Gastrocnemius medialis (tissue), 4 donors: ENCODE data around the gene TPD52L1. TPM values are rescaled to one million over a fixed set of nuclear protein-coding genes. Genes with fewer than 3 reads are reported as not detected.
A peak's percentile ranks its signal among the peaks of the same experiment; 100 is the strongest.

Source experiments
- ATAC-seq, 2 donors: fragments of 150-250 bp; one replicate each; pipeline ENCODE4 v1.9.1; 2016
- DNase-seq, 2 donors: peaks; one replicate each; pipeline ENCODE4 v3.0.0-alpha.2; 2019
- H3K27ac ChIP-seq, 4 donors: fragments of 200-600 bp; sonication (generic); 1 replicate in 1 of 4; 2 replicates in 3 of 4; pipeline ENCODE4 v1.5.1; 2016 to 2018; ENCODE audit warnings: mild to moderate bottlenecking in 2 of 4, moderate library complexity in 1 of 4
- H3K27me3 ChIP-seq, 3 donors: fragments of 200-600 bp; sonication (generic) in 2 of 3; 1 replicate in 1 of 3; 2 replicates in 2 of 3; pipeline versions ENCODE4 v1.5.1 to v1.6.0; 2016 to 2019; ENCODE audit warnings: mild to moderate bottlenecking in 1 of 3, moderate library complexity in 1 of 3
- H3K36me3 ChIP-seq, 2 donors: fragments of 200-600 bp; sonication (generic) in 1 of 2; one replicate each; pipeline ENCODE4 v1.5.1; 2017 to 2018
- H3K4me1 ChIP-seq, 2 donors: fragments of 200-600 bp; sonication (generic) in 1 of 2; one replicate each; pipeline ENCODE4 v1.5.1; 2016 to 2017; ENCODE audit warnings: mild to moderate bottlenecking in 2 of 2
- H3K4me3 ChIP-seq, 4 donors: fragments of 200-600 bp; sonication (generic) in 3 of 4; 1 replicate in 1 of 4; 2 replicates in 3 of 4; pipeline ENCODE4 v1.5.1; 2016 to 2019; ENCODE audit warnings: mild to moderate bottlenecking in 2 of 4
- H3K9me3 ChIP-seq, 3 donors: fragments of 200-600 bp; sonication (generic) in 2 of 3; 1 replicate in 1 of 3; 2 replicates in 2 of 3; pipeline ENCODE4 v1.5.1; 2016 to 2019
- POLR2A ChIP-seq, 2 donors: fragments of 450-650 bp; IDR thresholded peaks; one replicate each; pipeline ENCODE4 v1.6.1; 2017; ENCODE audit warnings: antibody characterized with exemption in 2 of 2, mild to moderate bottlenecking in 2 of 2, moderate library complexity in 2 of 2
- in situ Hi-C, 4 donors: fragments of 200-750 bp; cut with MboI; loops; one replicate each; pipeline versions ENCODE4 v1.15.0 to v1.8.0; 2017; ENCODE audit warnings: low sequenced_read_pairs in 4 of 4
- intact Hi-C: fragments of 100-400 bp; cut with DNase I; formaldehyde crosslinking; loops from one replicate; pipeline ENCODE4 v1.15.1; 2023; ENCODE audit warnings: low total_unique reads
- total RNA-seq, 4 donors: library from RNA; depleted of rRNA; stranded (reverse); fragments of >200 nt; gene quantifications; one replicate each; pipeline versions ENCODE4 v1.1.0 to v1.2.3, GENCODE V29; 2016
- TF ChIP-seq, protein P1 (sequence below), 5 experiments: fragments of 450-650 bp in 3 of 5; fragments of 200-600 bp in 2 of 5; sonication (generic) in 2 of 5; IDR thresholded peaks in 4 of 5; conservative IDR thresholded peaks in 1 of 5; 1 replicate in 4 of 5; 2 replicates in 1 of 5; pipeline ENCODE4 v1.5.1; 2016 to 2019; ENCODE audit warnings: antibody characterized with exemption in 5 of 5, mild to moderate bottlenecking in 3 of 5, moderate library complexity in 3 of 5

Gene TPD52L1
- total RNA-seq, 4 donors from 2014 or later = 47.6 to 152 (median 123) TPM

DNA sequence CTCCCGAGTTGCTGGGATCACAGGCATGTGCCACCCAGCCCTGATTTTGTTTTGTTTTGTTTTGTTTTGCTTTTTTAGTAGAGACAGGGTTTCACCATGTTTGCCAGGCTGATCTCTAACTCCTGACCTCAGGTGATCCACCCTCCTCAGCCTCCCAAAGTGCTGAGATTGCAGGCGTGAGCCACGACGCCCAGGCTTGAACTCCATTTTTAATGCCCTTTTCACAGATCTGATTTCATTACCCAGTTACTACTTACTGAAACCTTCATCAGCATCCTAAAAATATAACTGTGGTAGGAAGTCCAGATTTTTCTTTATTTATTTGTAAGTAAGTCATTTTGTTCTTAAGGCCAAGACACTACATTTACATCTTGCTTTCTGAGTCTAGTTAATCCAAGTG is 84.2 kb downstream of the TPD52L1 start:
- peak in 1 of 2 donors; percentile 37 for ATAC-seq
- Histone ChIP-seq H3K4me3 (no peak overlapping the region), H3K4me1 (peaks cover 27 to 32% of the 10 kb centered on the region in 2 donors), H3K27ac (peak overlapping the region; percentile 41 to 54 (median 43)), H3K27me3 (no peaks in the 10 kb centered on the region), H3K36me3 (no peaks in the 10 kb centered on the region), H3K9me3 (peaks cover 0 to 4% (median 0%) of the 10 kb centered on the region in 3 donors)
- DNase-seq = no peak
- in situ Hi-C loops (no loop called here), intact Hi-C loops (no loop called here)
- TF ChIP-seq POLR2A (IDR thresholded peaks at IDR 0.05) = no peak
- TF ChIP-seq, protein P1, sequence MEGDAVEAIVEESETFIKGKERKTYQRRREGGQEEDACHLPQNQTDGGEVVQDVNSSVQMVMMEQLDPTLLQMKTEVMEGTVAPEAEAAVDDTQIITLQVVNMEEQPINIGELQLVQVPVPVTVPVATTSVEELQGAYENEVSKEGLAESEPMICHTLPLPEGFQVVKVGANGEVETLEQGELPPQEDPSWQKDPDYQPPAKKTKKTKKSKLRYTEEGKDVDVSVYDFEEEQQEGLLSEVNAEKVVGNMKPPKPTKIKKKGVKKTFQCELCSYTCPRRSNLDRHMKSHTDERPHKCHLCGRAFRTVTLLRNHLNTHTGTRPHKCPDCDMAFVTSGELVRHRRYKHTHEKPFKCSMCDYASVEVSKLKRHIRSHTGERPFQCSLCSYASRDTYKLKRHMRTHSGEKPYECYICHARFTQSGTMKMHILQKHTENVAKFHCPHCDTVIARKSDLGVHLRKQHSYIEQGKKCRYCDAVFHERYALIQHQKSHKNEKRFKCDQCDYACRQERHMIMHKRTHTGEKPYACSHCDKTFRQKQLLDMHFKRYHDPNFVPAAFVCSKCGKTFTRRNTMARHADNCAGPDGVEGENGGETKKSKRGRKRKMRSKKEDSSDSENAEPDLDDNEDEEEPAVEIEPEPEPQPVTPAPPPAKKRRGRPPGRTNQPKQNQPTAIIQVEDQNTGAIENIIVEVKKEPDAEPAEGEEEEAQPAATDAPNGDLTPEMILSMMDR (IDR thresholded peaks at IDR 0.05 in 4 of 5, conservative IDR thresholded peaks at IDR 0.05 in 1 of 5) = no peak

DNA sequence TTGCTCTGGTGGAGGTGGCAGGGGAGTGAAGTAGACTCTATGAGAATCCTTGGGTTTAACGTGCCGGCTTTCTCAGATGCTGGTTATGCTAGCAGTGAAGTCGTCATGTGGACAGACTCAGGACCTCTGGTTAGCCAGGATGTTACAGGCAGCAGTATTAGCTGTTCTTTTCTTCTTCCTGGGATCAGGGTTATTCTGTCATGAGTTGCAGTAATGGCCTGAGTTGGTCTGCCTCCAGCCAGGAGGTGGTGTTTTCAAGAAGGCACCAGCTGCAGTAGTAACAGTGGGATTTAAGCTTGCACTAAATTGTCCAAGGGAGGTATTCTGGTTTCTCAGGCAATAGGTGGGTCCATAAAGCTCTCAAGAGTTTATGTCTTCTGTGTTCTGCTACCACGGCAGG is 91.5 kb downstream of the TPD52L1 start:
- TF ChIP-seq, protein P1 (IDR thresholded peaks at IDR 0.05 in 4 of 5, conservative IDR thresholded peaks at IDR 0.05 in 1 of 5) = no peak
- no peak for TF ChIP-seq POLR2A (IDR thresholded peaks at IDR 0.05)
- DNase-seq (no peak), ATAC-seq (peak; percentile 27 to 34)
- H3K9me3 ChIP-seq = peaks cover 0 to 6% (median 0%) of the 10 kb centered on the region in 3 donors
- H3K27me3 ChIP-seq = no peaks in the 10 kb centered on the region
- peaks cover 0 to 7% of the 10 kb centered on the region in 2 donors for H3K36me3 ChIP-seq
- H3K4me3 ChIP-seq = no peak overlapping the region
- in situ Hi-C loops (no loop called here), intact Hi-C loops (no loop called here)
- H3K4me1 ChIP-seq = peaks cover 18 to 48% of the 10 kb centered on the region in 2 donors
- peak overlapping the region in 2 of 4 donors; percentile 40 to 44 for H3K27ac ChIP-seq

DNA sequence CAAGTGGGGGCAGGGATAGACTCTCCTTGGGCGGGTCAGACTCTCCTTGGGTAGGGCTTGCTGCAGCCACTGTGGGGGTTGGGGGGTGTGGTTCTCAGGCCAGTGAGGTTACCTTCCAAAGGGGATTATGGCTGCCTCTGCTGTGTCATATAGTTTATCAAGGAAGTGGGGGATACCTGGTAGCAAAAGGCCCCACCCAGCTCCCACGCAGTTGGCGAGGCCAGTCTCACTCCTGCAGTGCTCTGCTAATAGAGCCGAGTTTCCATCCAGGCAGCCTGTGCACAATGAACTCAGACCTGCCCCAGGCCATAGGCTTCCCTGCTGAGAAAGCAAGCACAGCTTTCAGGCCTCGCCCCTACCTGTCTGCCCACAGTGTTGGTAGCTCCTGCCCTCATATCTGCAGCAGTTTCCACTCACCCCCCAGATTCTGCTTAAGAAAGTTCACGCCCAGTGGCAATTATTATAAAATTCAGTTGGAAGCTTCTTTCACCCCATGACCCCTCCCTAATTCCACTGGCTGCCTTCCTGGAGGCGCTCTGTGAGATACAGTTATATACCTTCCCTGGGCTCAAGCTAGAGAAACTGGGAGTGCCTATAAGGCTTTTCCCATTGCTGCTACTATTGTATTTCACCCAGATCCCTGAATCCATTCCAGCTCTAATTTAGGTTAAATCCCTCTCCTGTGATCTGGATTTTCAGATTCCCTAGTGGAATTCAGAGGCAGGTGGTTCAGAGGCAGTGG is 92.1 kb downstream of the TPD52L1 start:
- peaks cover 0 to 6% (median 0%) of the 10 kb centered on the region in 3 donors for H3K9me3 ChIP-seq
- H3K27me3 ChIP-seq = no peaks in the 10 kb centered on the region
- in situ Hi-C loops (no loop called here), intact Hi-C loops (no loop called here)
- peak overlapping the region in 1 of 4 donors; percentile 44 for H3K27ac ChIP-seq
- TF ChIP-seq, protein P1 (IDR thresholded peaks at IDR 0.05 in 4 of 5, conservative IDR thresholded peaks at IDR 0.05 in 1 of 5) = no peak
- no peak for TF ChIP-seq POLR2A (IDR thresholded peaks at IDR 0.05)
- DNase-seq (no peak), ATAC-seq (no peak)
- peaks cover 0 to 7% of the 10 kb centered on the region in 2 donors for H3K36me3 ChIP-seq
- peaks cover 18 to 52% of the 10 kb centered on the region in 2 donors for H3K4me1 ChIP-seq
- H3K4me3 ChIP-seq = no peak overlapping the region

DNA sequence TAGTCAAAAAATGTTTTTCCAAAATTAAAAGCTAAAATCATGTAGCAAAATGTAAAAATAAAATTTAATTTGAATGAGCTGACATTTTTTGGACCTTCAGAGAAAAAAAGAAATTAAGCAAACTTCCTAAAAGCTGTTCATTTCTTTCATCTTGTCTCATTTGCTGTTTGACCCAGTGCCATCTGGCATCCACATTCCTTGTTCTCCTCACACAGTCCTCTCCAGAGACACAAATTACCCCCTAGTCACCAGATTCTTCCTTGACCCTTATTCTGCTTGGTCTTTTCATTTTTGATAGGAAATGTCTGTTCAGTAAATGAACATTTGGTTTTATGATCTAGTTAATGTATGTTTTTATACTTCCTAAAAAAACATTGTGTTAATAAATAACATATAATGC is 93.0 kb downstream of the TPD52L1 start:
- DNase-seq (no peak), ATAC-seq (no peak)
- no peaks in the 10 kb centered on the region for H3K27me3 ChIP-seq
- in situ Hi-C loops = no loop called here
- H3K4me3 ChIP-seq = no peak overlapping the region
- TF ChIP-seq, protein P1 (IDR thresholded peaks at IDR 0.05 in 4 of 5, conservative IDR thresholded peaks at IDR 0.05 in 1 of 5) = no peak
- TF ChIP-seq POLR2A (IDR thresholded peaks at IDR 0.05) = no peak
- H3K4me1 ChIP-seq = peaks cover 18 to 52% of the 10 kb centered on the region in 2 donors
- H3K36me3 ChIP-seq = peaks cover 0 to 7% of the 10 kb centered on the region in 2 donors
- H3K27ac ChIP-seq = no peak overlapping the region
- intact Hi-C loops = no loop called here
- H3K9me3 ChIP-seq = peaks cover 0 to 6% (median 0%) of the 10 kb centered on the region in 3 donors
